ENCODE data around the gene THBD.

Gene THBD

GRCh38 chr20:23094927-23095326, 45.5 kb upstream of the THBD start:
- no peak for TF ChIP-seq BHLHE40 (IDR thresholded peaks at IDR 0.05; ENCODE audit: borderline replicate concordance)
- no peak for TF ChIP-seq L3MBTL2 (conservative IDR thresholded peaks at IDR 0.05)
- TF ChIP-seq FOXK2 (IDR thresholded peaks at IDR 0.05), result no peak
- no peak for TF ChIP-seq SUZ12 (IDR thresholded peaks at IDR 0.05)
- no peak for TF ChIP-seq HDGF (IDR thresholded peaks at IDR 0.05; ENCODE audit: borderline replicate concordance)
- no peak for TF ChIP-seq FOXM1 (IDR thresholded peaks at IDR 0.05; ENCODE audit: borderline replicate concordance)
- TF ChIP-seq CTBP1 (IDR thresholded peaks at IDR 0.05; ENCODE audit: borderline replicate concordance), result no peak
- no peak for TF ChIP-seq TARDBP (IDR thresholded peaks at IDR 0.05)
- TF ChIP-seq ELF4 (IDR thresholded peaks at IDR 0.05), result no peak
- TF ChIP-seq LEF1 (IDR thresholded peaks at IDR 0.05; ENCODE audit: borderline replicate concordance), result no peak
- TF ChIP-seq ARNT (IDR thresholded peaks at IDR 0.05), result no peak
- TF ChIP-seq SP1 (IDR thresholded peaks at IDR 0.05), result no peak
- no peak for TF ChIP-seq FOXA1 (IDR thresholded peaks at IDR 0.05)
- TF ChIP-seq ZNF384 (IDR thresholded peaks at IDR 0.05), result no peak
- TF ChIP-seq NFRKB (IDR thresholded peaks at IDR 0.05), result no peak
- no peak for TF ChIP-seq PKNOX1 (IDR thresholded peaks at IDR 0.05)
- no peak for DNase-seq (ENCODE audit: extremely low spot score)
- POLR2A ChIA-PET, result no interaction called here
- CTCF ChIA-PET, result no interaction called here

- CTCF ChIA-PET, result interaction anchor here (0.7 kb wide), 1 partner anchor 77 kb away, joined by 3 read pairs; no protein-coding TSS in a partner anchor
Observed at GRCh38 chr20:23094213-23094896, 44.9 kb upstream of the THBD start.

GRCh38 chr20:23093613-23094012, 44.1 kb upstream of the THBD start:
- ChIA-PET CTCF (interaction anchor here (0.7 kb wide), 1 partner anchor 77 kb away, joined by 3 read pairs; no protein-coding TSS in a partner anchor), POLR2A (no interaction called here)
- TF ChIP-seq SUZ12 (IDR thresholded peaks at IDR 0.05) (no peak), CTBP1 (IDR thresholded peaks at IDR 0.05; ENCODE audit: borderline replicate concordance) (no peak), NFRKB (IDR thresholded peaks at IDR 0.05) (no peak), PKNOX1 (IDR thresholded peaks at IDR 0.05) (no peak), ELF4 (IDR thresholded peaks at IDR 0.05) (no peak), FOXA1 (IDR thresholded peaks at IDR 0.05) (no peak), HDGF (IDR thresholded peaks at IDR 0.05; ENCODE audit: borderline replicate concordance) (no peak)
- DNase-seq (ENCODE audit: extremely low spot score), result no peak

More at GRCh38 chr20:23094213-23094896, 44.9 kb upstream of the THBD start:
- POLR2A ChIA-PET, result no interaction called here
- no peak for DNase-seq (ENCODE audit: extremely low spot score)
- TF ChIP-seq SP1 (IDR thresholded peaks at IDR 0.05) (no peak), TARDBP (IDR thresholded peaks at IDR 0.05) (no peak), CTBP1 (IDR thresholded peaks at IDR 0.05; ENCODE audit: borderline replicate concordance) (no peak), FOXM1 (IDR thresholded peaks at IDR 0.05; ENCODE audit: borderline replicate concordance) (no peak), FOXA1 (IDR thresholded peaks at IDR 0.05) (no peak), ARNT (IDR thresholded peaks at IDR 0.05) (no peak), HDGF (IDR thresholded peaks at IDR 0.05; ENCODE audit: borderline replicate concordance) (no peak), L3MBTL2 (conservative IDR thresholded peaks at IDR 0.05) (no peak), PKNOX1 (IDR thresholded peaks at IDR 0.05) (no peak), ZNF384 (IDR thresholded peaks at IDR 0.05) (no peak), SUZ12 (IDR thresholded peaks at IDR 0.05) (no peak), ELF4 (IDR thresholded peaks at IDR 0.05) (no peak), NFRKB (IDR thresholded peaks at IDR 0.05) (no peak), FOXK2 (IDR thresholded peaks at IDR 0.05) (no peak), BHLHE40 (IDR thresholded peaks at IDR 0.05; ENCODE audit: borderline replicate concordance) (no peak), LEF1 (IDR thresholded peaks at IDR 0.05; ENCODE audit: borderline replicate concordance) (no peak)

- ChIA-PET CTCF (interaction anchor here (1.1 kb wide), 1 partner anchor 14 kb away, joined by 5 read pairs; no protein-coding TSS in a partner anchor), POLR2A (interaction anchor here (1.0 kb wide), 1 partner anchor 17 kb away, joined by 3 read pairs; no protein-coding TSS in a partner anchor)
- TF ChIP-seq TARDBP (IDR thresholded peaks at IDR 0.05) (no peak), LEF1 (IDR thresholded peaks at IDR 0.05; ENCODE audit: borderline replicate concordance) (no peak), SUZ12 (IDR thresholded peaks at IDR 0.05) (no peak), FOXM1 (IDR thresholded peaks at IDR 0.05; ENCODE audit: borderline replicate concordance) (no peak), PKNOX1 (IDR thresholded peaks at IDR 0.05) (no peak), NFRKB (IDR thresholded peaks at IDR 0.05) (no peak), CTBP1 (IDR thresholded peaks at IDR 0.05; ENCODE audit: borderline replicate concordance) (no peak), ELF4 (IDR thresholded peaks at IDR 0.05) (no peak), ZNF384 (IDR thresholded peaks at IDR 0.05) (no peak)
- no peak for DNase-seq (ENCODE audit: extremely low spot score)
Observed at GRCh38 chr20:23092861-23093495, 43.5 kb upstream of the THBD start.

- TF ChIP-seq LEF1 (IDR thresholded peaks at IDR 0.05; ENCODE audit: borderline replicate concordance) (no peak), CTBP1 (IDR thresholded peaks at IDR 0.05; ENCODE audit: borderline replicate concordance) (no peak), ARNT (IDR thresholded peaks at IDR 0.05) (no peak), ZNF384 (IDR thresholded peaks at IDR 0.05) (no peak), FOXK2 (IDR thresholded peaks at IDR 0.05) (no peak), HDGF (IDR thresholded peaks at IDR 0.05; ENCODE audit: borderline replicate concordance) (no peak), SP1 (IDR thresholded peaks at IDR 0.05) (no peak), FOXM1 (IDR thresholded peaks at IDR 0.05; ENCODE audit: borderline replicate concordance) (no peak), FOXA1 (IDR thresholded peaks at IDR 0.05) (no peak), TARDBP (IDR thresholded peaks at IDR 0.05) (no peak), SUZ12 (IDR thresholded peaks at IDR 0.05) (no peak), BHLHE40 (IDR thresholded peaks at IDR 0.05; ENCODE audit: borderline replicate concordance) (no peak), PKNOX1 (IDR thresholded peaks at IDR 0.05) (no peak), L3MBTL2 (conservative IDR thresholded peaks at IDR 0.05) (no peak), NFRKB (IDR thresholded peaks at IDR 0.05) (no peak), ELF4 (IDR thresholded peaks at IDR 0.05) (no peak)
- ChIA-PET POLR2A (interaction anchor here (1.0 kb wide), 1 partner anchor 17 kb away, joined by 3 read pairs; no protein-coding TSS in a partner anchor), CTCF (interaction anchor here (0.7 to 1.1 kb wide), 2 partner anchors 13 to 1372 kb away, joined by 3 to 5 read pairs; no protein-coding TSS in a partner anchor)
- DNase-seq (ENCODE audit: extremely low spot score), result no peak
Observed at GRCh38 chr20:23092384-23092756, 42.9 kb upstream of the THBD start.
